Activated naive CD4-positive, alpha-beta T cell treated with anti-CD3 and anti-CD28 coated beads, Interleukin-2, amount 50 U/mL, for 72 hours (primary cell): ENCODE results near the gene CKLF. TPM values are rescaled to one million over a fixed set of nuclear protein-coding genes. Genes with fewer than 3 reads are reported as not detected.

Experiments used
- ATAC-seq, 2 donors: fragments of 150-1000 bp; cut with Tn5 transposase; 2 replicates each; pipeline ENCODE4 v1.10.0; 2021; ENCODE audit warnings: mild to moderate bottlenecking in 2 of 2, moderate library complexity in 2 of 2
- DNase-seq, 2 donors: peaks; one replicate each; pipeline ENCODE4 v3.0.0; 2021 to 2022; ENCODE audit warnings: low spot score in 2 of 2
- H3K27ac Mint-ChIP-seq, 2 donors: one replicate each; pipeline ENCODE4 v1.8.0; 2022; ENCODE audit warnings: mild to moderate bottlenecking in 2 of 2, mixed read lengths in 2 of 2
- H3K36me3 Mint-ChIP-seq, 2 donors: one replicate each; pipeline ENCODE4 v1.8.0; 2022; ENCODE audit warnings: mixed read lengths in 2 of 2
- H3K9me3 Mint-ChIP-seq, 2 donors: one replicate each; pipeline ENCODE4 v1.8.0; 2022; ENCODE audit warnings: mixed read lengths in 2 of 2
- total RNA-seq, 2 donors: library from RNA; stranded (reverse); gene quantifications; one replicate each; pipeline ENCODE4 v1.2.3, GENCODE V29; 2022

The CKLF gene
- total RNA-seq, 2 donors from 2014 or later: 117 to 136 TPM

GRCh38 chr16:66612422-66612821 lies 60.0 kb downstream of the CKLF start:
- DNase-seq: no peak
- no peaks in the 10 kb centered on the region for H3K9me3 Mint-ChIP-seq
- no peak overlapping the region for H3K27ac Mint-ChIP-seq
- H3K36me3 Mint-ChIP-seq: peaks cover 5% of the 10 kb centered on the region in 2 donors
- no peak for ATAC-seq

DNA sequence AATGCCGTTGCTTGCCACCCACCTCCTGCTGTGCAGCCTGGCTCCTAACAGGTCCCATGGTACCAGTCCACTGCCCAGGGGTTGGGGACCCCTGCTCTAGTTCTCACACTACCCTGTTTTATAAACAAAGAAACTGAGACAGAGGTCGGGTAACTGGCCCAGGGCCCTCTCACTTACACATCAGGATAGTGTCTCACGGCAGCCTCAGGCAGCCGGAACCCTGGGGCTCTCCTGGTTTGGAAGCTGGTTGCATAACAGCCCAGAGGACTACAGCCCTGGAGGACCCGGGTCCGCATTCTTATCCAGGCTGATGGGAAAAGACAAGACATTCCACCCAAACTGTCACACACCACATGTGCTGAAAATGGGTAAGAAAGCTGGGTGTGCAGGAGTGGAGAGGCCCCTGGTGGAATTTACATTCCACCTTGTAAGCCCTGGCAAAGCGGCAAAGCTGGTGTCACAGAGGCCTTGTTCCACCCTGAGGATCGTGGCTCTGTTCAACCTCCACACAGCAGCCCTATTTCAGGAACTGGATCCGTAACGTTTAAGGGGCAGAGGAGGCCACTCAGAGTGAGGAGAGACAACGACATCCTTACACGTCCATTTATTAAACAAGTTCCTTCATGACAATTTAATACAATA lies 61.9 kb downstream of the CKLF start:
- ATAC-seq (no peak), DNase-seq (no peak)
- H3K27ac Mint-ChIP-seq: no peak overlapping the region
- H3K36me3 Mint-ChIP-seq: peaks cover 5% of the 10 kb centered on the region in 2 donors
- H3K9me3 Mint-ChIP-seq: no peaks in the 10 kb centered on the region

Other genes with a start within 250 kb of the CKLF start
- not detected for gene CDH5, start 185.9 kb upstream of the CKLF start, total RNA-seq
- gene BEAN1, start 125.3 kb upstream of the CKLF start, total RNA-seq: not detected
- gene TK2, start 2.5 kb upstream of the CKLF start, total RNA-seq: 1 to 10 TPM; 2.7 to 9.1 TPM
- gene CMTM1, start 13.9 kb downstream of the CKLF start, total RNA-seq: 10 to 100 TPM; 13.0 to 13.1 TPM
- gene CMTM2, start 26.9 kb downstream of the CKLF start, total RNA-seq: 1 to 10 TPM in 1 of 2 donors, under 1 TPM in 1; 0.87 to 1.1 TPM
- gene CMTM3, start 52.1 kb downstream of the CKLF start, total RNA-seq: 10 to 100 TPM; 40.0 to 74.0 TPM
- 1 to 10 TPM; 2.4 to 3.3 TPM for gene CMTM4, start 144.2 kb downstream of the CKLF start, total RNA-seq
- 10 to 100 TPM; 51.6 to 61.4 TPM for gene DYNC1LI2, start 199.0 kb downstream of the CKLF start, total RNA-seq
- gene TERB1, start 249.0 kb downstream of the CKLF start, total RNA-seq: not detected